Breast epithelium (tissue), 4 donors: Measurements from ENCODE around the gene KPNA3. TPM values are rescaled to one million over a fixed set of nuclear protein-coding genes. Genes with fewer than 3 reads are reported as not detected.
"Not testable (repeated sequence)": the region's sequence is repeated elsewhere in the genome, so short reads cannot be mapped to it uniquely, and the experiment has no call there.

Experiments used
- DNase-seq, 2 donors: peaks; one replicate each; pipeline ENCODE4 v3.0.0-alpha.2; 2019; ENCODE audit warnings: low spot score in 2 of 2
- H3K27ac ChIP-seq, 2 donors: fragments of 200-600 bp; sonication (generic) in 1 of 2; one replicate each; pipeline ENCODE4 v1.5.1; 2016 to 2019; ENCODE audit warnings: mild to moderate bottlenecking in 1 of 2
- H3K27me3 ChIP-seq, 2 donors: fragments of 200-600 bp; sonication (generic) in 1 of 2; one replicate each; pipeline versions ENCODE4 v1.5.1 to v1.6.0; 2017 to 2019; ENCODE audit warnings: control low read depth in 1 of 2, mild to moderate bottlenecking in 1 of 2
- H3K36me3 ChIP-seq: fragments of 200-600 bp; one replicate; pipeline ENCODE4 v1.5.1; 2019
- H3K4me1 ChIP-seq, 2 donors: fragments of 200-600 bp; sonication (generic); one replicate each; pipeline ENCODE4 v1.5.1; 2016 to 2019; ENCODE audit warnings: control low read depth in 1 of 2
- H3K4me3 ChIP-seq, 3 donors: fragments of 200-600 bp; sonication (generic); 1 replicate in 2 of 3; 2 replicates in 1 of 3; pipeline ENCODE4 v1.5.1; 2016 to 2019; ENCODE audit warnings: mild to moderate bottlenecking in 3 of 3, moderate library complexity in 2 of 3
- H3K9me3 ChIP-seq, 2 donors: fragments of 200-600 bp; sonication (generic) in 1 of 2; one replicate each; pipeline ENCODE4 v1.5.1; 2016 to 2019; ENCODE audit warnings: control low read depth in 1 of 2
- CTCF ChIP-seq, 3 donors: fragments of 450-650 bp; IDR thresholded peaks; one replicate each; pipeline ENCODE4 v1.5.1; 2016 to 2017; ENCODE audit warnings: antibody characterized with exemption in 3 of 3, mild to moderate bottlenecking in 3 of 3, moderate library complexity in 3 of 3
- POLR2A ChIP-seq: fragments of 450-650 bp; IDR thresholded peaks from one replicate; pipeline ENCODE4 v1.6.1; 2016; ENCODE audit warnings: antibody characterized with exemption, mild to moderate bottlenecking, moderate library complexity
- POLR2AphosphoS5 ChIP-seq, 3 donors: sonication (generic); formaldehyde crosslinking; IDR thresholded peaks; one replicate each; pipeline ENCODE4 v1.6.1; 2017; ENCODE audit warnings: antibody characterized with exemption in 3 of 3
- intact Hi-C: fragments of 100-400 bp; cut with DNase I; formaldehyde crosslinking; loops from one replicate; pipeline ENCODE4 v1.15.1; 2023; ENCODE audit warnings: low total_unique reads
- total RNA-seq, 3 donors: library from RNA; depleted of rRNA; stranded (reverse); fragments of >200 nt; gene quantifications; one replicate each; pipeline ENCODE4 v1.1.0, GENCODE V29; 2016

KPNA3 gene
- total RNA-seq, 3 donors from 2014 or later, result 25.6 to 35.5 (median 25.8) TPM

- TF ChIP-seq POLR2AphosphoS5 (IDR thresholded peaks at IDR 0.05) (no peak), POLR2A (no peak), CTCF (IDR thresholded peaks at IDR 0.05) (no peak)
- Histone ChIP-seq H3K27ac (no peak overlapping the region), H3K4me3 (no peak overlapping the region), H3K9me3 (no peaks in the 10 kb centered on the region), H3K27me3 (no peaks in the 10 kb centered on the region), H3K36me3 (no peaks in the 10 kb centered on the region), H3K4me1 (no peaks in the 10 kb centered on the region)
- intact Hi-C loops, result no loop called here
- DNase-seq, result no peak
These were observed 19.7 kb downstream of the KPNA3 start for GRCh38 chr13:49772828-49773227.

GRCh38 chr13:49761811-49762210 is 30.7 kb downstream of the KPNA3 start:
- H3K27me3 ChIP-seq, DNase-seq, H3K36me3 ChIP-seq, H3K4me3 ChIP-seq, intact Hi-C loops, H3K4me1 ChIP-seq, H3K27ac ChIP-seq, H3K9me3 ChIP-seq: not testable (repeated sequence)

GRCh38 chr13:49760558-49760957 is 31.9 kb downstream of the KPNA3 start:
- H3K9me3 ChIP-seq, result no peaks in the 10 kb centered on the region
- TF ChIP-seq CTCF (IDR thresholded peaks at IDR 0.05), result no peak
- TF ChIP-seq POLR2A, result no peak
- TF ChIP-seq POLR2AphosphoS5 (IDR thresholded peaks at IDR 0.05), result no peak
- H3K36me3 ChIP-seq, result no peaks in the 10 kb centered on the region
- no peaks in the 10 kb centered on the region for H3K4me1 ChIP-seq
- no peak for DNase-seq
- H3K27ac ChIP-seq, result no peak overlapping the region
- intact Hi-C loops, result no loop called here
- no peak overlapping the region for H3K4me3 ChIP-seq
- H3K27me3 ChIP-seq, result no peaks in the 10 kb centered on the region

- no peaks in the 10 kb centered on the region for H3K9me3 ChIP-seq
- TF ChIP-seq CTCF (IDR thresholded peaks at IDR 0.05) (no peak), POLR2AphosphoS5 (IDR thresholded peaks at IDR 0.05) (no peak), POLR2A (no peak)
These were observed 33.0 kb downstream of the KPNA3 start for GRCh38 chr13:49759503-49759902.

GRCh38 chr13:49756263-49756662 is 36.2 kb downstream of the KPNA3 start:
- intact Hi-C loops, result no loop called here
- Histone ChIP-seq H3K27ac (no peak overlapping the region), H3K4me1 (no peaks in the 10 kb centered on the region), H3K36me3 (no peaks in the 10 kb centered on the region), H3K27me3 (no peaks in the 10 kb centered on the region), H3K9me3 (no peaks in the 10 kb centered on the region), H3K4me3 (no peak overlapping the region)
- TF ChIP-seq CTCF (IDR thresholded peaks at IDR 0.05) (no peak), POLR2AphosphoS5 (IDR thresholded peaks at IDR 0.05) (no peak), POLR2A (no peak)
- no peak for DNase-seq

More at GRCh38 chr13:49759503-49759902, 33.0 kb downstream of the KPNA3 start:
- no peak for DNase-seq
- H3K4me1 ChIP-seq, result no peaks in the 10 kb centered on the region
- intact Hi-C loops, result no loop called here
- no peaks in the 10 kb centered on the region for H3K27me3 ChIP-seq
- H3K27ac ChIP-seq, result no peak overlapping the region
- H3K36me3 ChIP-seq, result no peaks in the 10 kb centered on the region
- H3K4me3 ChIP-seq, result no peak overlapping the region

- DNase-seq, result no peak
- intact Hi-C loops, result no loop called here
- H3K9me3 ChIP-seq, result no peaks in the 10 kb centered on the region
These were observed 38.3 kb downstream of the KPNA3 start for GRCh38 chr13:49754146-49754545.

More at GRCh38 chr13:49754146-49754545, 38.3 kb downstream of the KPNA3 start:
- Histone ChIP-seq H3K4me3 (no peak overlapping the region), H3K27me3 (no peaks in the 10 kb centered on the region), H3K4me1 (no peaks in the 10 kb centered on the region), H3K36me3 (no peaks in the 10 kb centered on the region), H3K27ac (no peak overlapping the region)
- TF ChIP-seq CTCF (IDR thresholded peaks at IDR 0.05), result no peak
- no peak for TF ChIP-seq POLR2A
- TF ChIP-seq POLR2AphosphoS5 (IDR thresholded peaks at IDR 0.05), result no peak
